ENCODE data around the gene LMTK2. TPM values are rescaled to one million over a fixed set of nuclear protein-coding genes. Genes with fewer than 3 reads are reported as not detected.

The LMTK2 gene
- total RNA-seq, 2 donors from 2014 or later: 14.4 to 16.2 TPM

- H3K36me3 Mint-ChIP-seq (ENCODE audit: insufficient read depth in 2 of 2): peaks cover 0 to 2% of the 10 kb centered on the region in 2 donors
- H3K27me3 Mint-ChIP-seq (ENCODE audit: low read depth): no peaks in the 10 kb centered on the region
- no peak overlapping the region for H3K4me3 Mint-ChIP-seq
- H3K4me1 Mint-ChIP-seq (ENCODE audit: low read depth): no peaks in the 10 kb centered on the region
- DNase-seq: peak; percentile 21 to 35
- H3K27ac Mint-ChIP-seq: no peak overlapping the region
- H3K9me3 Mint-ChIP-seq: no peaks in the 10 kb centered on the region
- ATAC-seq (replicated peaks in 1 of 2): no peak
These were observed 134.5 kb downstream of the LMTK2 start for GRCh38 chr7:98240961-98241673.

- Mint-ChIP-seq H3K27me3 (ENCODE audit: low read depth) (no peaks in the 10 kb centered on the region), H3K4me1 (ENCODE audit: low read depth) (no peaks in the 10 kb centered on the region), H3K4me3 (no peak overlapping the region), H3K27ac (no peak overlapping the region), H3K9me3 (no peaks in the 10 kb centered on the region), H3K36me3 (ENCODE audit: insufficient read depth in 2 of 2) (peaks cover 0 to 2% of the 10 kb centered on the region in 2 donors)
- DNase-seq: no peak
- no peak for ATAC-seq (replicated peaks in 1 of 2)
These were observed 135.1 kb downstream of the LMTK2 start for GRCh38 chr7:98241674-98242241.

GRCh38 chr7:98242342-98242741, 135.7 kb downstream of the LMTK2 start:
- no peaks in the 10 kb centered on the region for H3K9me3 Mint-ChIP-seq
- H3K4me3 Mint-ChIP-seq: no peak overlapping the region

DNA sequence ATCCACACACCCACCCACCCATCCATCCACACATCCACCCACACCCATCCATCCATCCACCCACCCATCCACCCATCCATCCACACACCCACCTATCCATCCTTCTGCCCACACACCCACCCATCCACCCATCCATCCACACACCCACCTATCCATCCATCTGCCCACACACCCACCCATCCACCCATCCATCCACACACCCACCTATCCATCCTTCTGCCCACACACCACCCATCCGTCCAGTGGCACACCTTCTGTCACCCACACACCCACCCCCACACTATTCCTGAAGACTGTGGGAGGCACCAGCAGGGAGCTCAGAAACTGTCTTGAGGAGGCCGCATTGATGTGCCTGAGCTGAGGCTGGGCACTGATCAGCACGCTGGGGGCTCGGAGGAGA, 136.3 kb downstream of the LMTK2 start:
- no peaks in the 10 kb centered on the region for H3K9me3 Mint-ChIP-seq
- ATAC-seq (replicated peaks in 1 of 2): no peak
- H3K4me3 Mint-ChIP-seq: no peak overlapping the region
- H3K4me1 Mint-ChIP-seq (ENCODE audit: low read depth): peaks cover 2% of the 10 kb centered on the region
- no peak overlapping the region for H3K27ac Mint-ChIP-seq
- peaks cover 0 to 4% of the 10 kb centered on the region in 2 donors for H3K36me3 Mint-ChIP-seq (ENCODE audit: insufficient read depth in 2 of 2)
- DNase-seq: no peak
- no peaks in the 10 kb centered on the region for H3K27me3 Mint-ChIP-seq (ENCODE audit: low read depth)

More at GRCh38 chr7:98242342-98242741, 135.7 kb downstream of the LMTK2 start:
- no peak for ATAC-seq (replicated peaks in 1 of 2)
- no peak for DNase-seq
- H3K4me1 Mint-ChIP-seq (ENCODE audit: low read depth): no peaks in the 10 kb centered on the region
- peaks cover 0 to 2% of the 10 kb centered on the region in 2 donors for H3K36me3 Mint-ChIP-seq (ENCODE audit: insufficient read depth in 2 of 2)
- no peaks in the 10 kb centered on the region for H3K27me3 Mint-ChIP-seq (ENCODE audit: low read depth)
- no peak overlapping the region for H3K27ac Mint-ChIP-seq

GRCh38 chr7:98244871-98245270, 138.2 kb downstream of the LMTK2 start:
- H3K27me3 Mint-ChIP-seq (ENCODE audit: low read depth): no peaks in the 10 kb centered on the region
- no peak for DNase-seq
- H3K27ac Mint-ChIP-seq: no peak overlapping the region
- peaks cover 18% of the 10 kb centered on the region for H3K4me1 Mint-ChIP-seq (ENCODE audit: low read depth)
- peaks cover under 1 to 4% of the 10 kb centered on the region in 2 donors for H3K36me3 Mint-ChIP-seq (ENCODE audit: insufficient read depth in 2 of 2)
- H3K9me3 Mint-ChIP-seq: no peaks in the 10 kb centered on the region
- ATAC-seq (replicated peaks in 1 of 2): no peak
- H3K4me3 Mint-ChIP-seq: no peak overlapping the region

DNA sequence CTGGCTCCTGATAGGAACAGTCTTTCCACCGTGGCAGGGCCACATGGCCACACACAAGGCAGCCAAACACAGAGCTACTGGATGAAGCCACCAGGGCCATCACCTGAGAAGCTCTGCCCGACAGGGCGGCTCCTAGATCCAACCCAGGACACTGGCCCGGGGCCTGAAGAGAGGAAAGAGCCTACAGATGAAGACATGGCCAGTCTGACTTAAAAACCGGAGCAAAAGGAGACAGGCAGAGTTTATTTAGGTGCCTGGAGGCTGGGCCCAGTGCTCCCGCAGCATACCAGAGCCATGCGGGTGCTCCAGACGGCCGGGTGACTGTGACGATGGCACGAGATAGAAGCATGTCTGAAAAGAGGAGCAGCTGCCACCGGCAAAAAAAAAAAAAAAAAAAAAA, 141.5 kb downstream of the LMTK2 start:
- H3K36me3 Mint-ChIP-seq (ENCODE audit: insufficient read depth in 2 of 2): peaks cover 4% of the 10 kb centered on the region in 2 donors
- H3K9me3 Mint-ChIP-seq: no peaks in the 10 kb centered on the region
- H3K27ac Mint-ChIP-seq: peak overlapping the region; percentile 89
- ATAC-seq (replicated peaks in 1 of 2): no peak
- no peak for DNase-seq
- no peaks in the 10 kb centered on the region for H3K27me3 Mint-ChIP-seq (ENCODE audit: low read depth)
- H3K4me1 Mint-ChIP-seq (ENCODE audit: low read depth): peaks cover 36% of the 10 kb centered on the region
- H3K4me3 Mint-ChIP-seq: peak overlapping the region in 1 of 2 donors; percentile 29

- H3K4me3 Mint-ChIP-seq: peak overlapping the region; percentile 7 to 17
- ATAC-seq (replicated peaks in 1 of 2) (no peak), DNase-seq (peak in 1 of 2 donors; percentile 9)
- H3K36me3 Mint-ChIP-seq (ENCODE audit: insufficient read depth in 2 of 2): peaks cover 4% of the 10 kb centered on the region in 2 donors
- no peaks in the 10 kb centered on the region for H3K9me3 Mint-ChIP-seq
- peaks cover 41% of the 10 kb centered on the region for H3K4me1 Mint-ChIP-seq (ENCODE audit: low read depth)
- no peaks in the 10 kb centered on the region for H3K27me3 Mint-ChIP-seq (ENCODE audit: low read depth)
- peak overlapping the region; percentile 82 for H3K27ac Mint-ChIP-seq
These were observed 142.4 kb downstream of the LMTK2 start for GRCh38 chr7:98249106-98249505.

- Mint-ChIP-seq H3K27me3 (ENCODE audit: low read depth) (no peaks in the 10 kb centered on the region), H3K4me1 (ENCODE audit: low read depth) (peaks cover 49% of the 10 kb centered on the region), H3K9me3 (no peaks in the 10 kb centered on the region), H3K27ac (peak overlapping the region; percentile 82), H3K36me3 (ENCODE audit: insufficient read depth in 2 of 2) (peaks cover 4 to 6% of the 10 kb centered on the region in 2 donors), H3K4me3 (peak overlapping the region; percentile 93 to 99)
- ATAC-seq (replicated peaks in 1 of 2): peak; percentile 38 to 42
- peak; percentile 57 to 58 for DNase-seq
These were observed 144.1 kb downstream of the LMTK2 start for GRCh38 chr7:98250789-98251188.

GRCh38 chr7:98251231-98251600, 144.6 kb downstream of the LMTK2 start:
- ATAC-seq (replicated peaks in 1 of 2): peak; percentile 20
- DNase-seq: peak; percentile 11 to 25
- H3K9me3 Mint-ChIP-seq: no peaks in the 10 kb centered on the region
- peaks cover 4 to 6% of the 10 kb centered on the region in 2 donors for H3K36me3 Mint-ChIP-seq (ENCODE audit: insufficient read depth in 2 of 2)
- peak overlapping the region; percentile 82 for H3K27ac Mint-ChIP-seq
- H3K4me3 Mint-ChIP-seq: peak overlapping the region; percentile 93 to 99
- no peaks in the 10 kb centered on the region for H3K27me3 Mint-ChIP-seq (ENCODE audit: low read depth)
- H3K4me1 Mint-ChIP-seq (ENCODE audit: low read depth): peaks cover 53% of the 10 kb centered on the region

GRCh38 chr7:98251601-98252424, 145.2 kb downstream of the LMTK2 start, which contains the start of gene TECPR1:
TECPR1 (minus strand) TSS chr7:98252232; CDS start chr7:98246146, 6,086 bp downstream.
- Mint-ChIP-seq H3K4me3 (peak within 1 kb of the TSS; percentile 93 to 99), H3K36me3 (ENCODE audit: insufficient read depth in 2 of 2) (peaks cover 6 to 7% of the 10 kb centered on the region in 2 donors), H3K27me3 (ENCODE audit: low read depth) (no peaks in the 10 kb centered on the region), H3K27ac (peak within 1 kb of the TSS; percentile 91), H3K9me3 (no peaks in the 10 kb centered on the region), H3K4me1 (ENCODE audit: low read depth) (peaks cover 56% of the 10 kb centered on the region)
- peak; percentile 94 to 96 for DNase-seq
- ATAC-seq (replicated peaks in 1 of 2): peak; percentile 96 to 97

- Mint-ChIP-seq H3K36me3 (ENCODE audit: insufficient read depth in 2 of 2) (peaks cover 6 to 8% of the 10 kb centered on the region in 2 donors), H3K9me3 (no peaks in the 10 kb centered on the region), H3K4me3 (peak overlapping the region; percentile 93 to 99), H3K27ac (peak overlapping the region; percentile 91), H3K27me3 (ENCODE audit: low read depth) (no peaks in the 10 kb centered on the region), H3K4me1 (ENCODE audit: low read depth) (peaks cover 56% of the 10 kb centered on the region)
- peak in 1 of 2 donors; percentile 39 for ATAC-seq (replicated peaks in 1 of 2)
- no peak for DNase-seq
These were observed 145.9 kb downstream of the LMTK2 start for GRCh38 chr7:98252425-98253054.

GRCh38 chr7:98254516-98254915, 147.9 kb downstream of the LMTK2 start:
- no peaks in the 10 kb centered on the region for H3K27me3 Mint-ChIP-seq (ENCODE audit: low read depth)
- H3K27ac Mint-ChIP-seq: peak overlapping the region; percentile 52
- H3K4me3 Mint-ChIP-seq: peak overlapping the region in 1 of 2 donors; percentile 44
- DNase-seq (no peak), ATAC-seq (replicated peaks in 1 of 2) (no peak)
- peaks cover 42% of the 10 kb centered on the region for H3K4me1 Mint-ChIP-seq (ENCODE audit: low read depth)
- H3K36me3 Mint-ChIP-seq (ENCODE audit: insufficient read depth in 2 of 2): peaks cover 4 to 6% of the 10 kb centered on the region in 2 donors
- no peaks in the 10 kb centered on the region for H3K9me3 Mint-ChIP-seq

Data from activated T-cell treated with anti-CD3 and anti-CD28 coated beads, Interleukin-2, amount 50 U/mL, for 72 hours (primary cell).